SK-N-SH treated with all-trans-retinoic acid at 6 μM for 48 hours (cell line): ENCODE data around the gene WBP1L.

ENCODE experiments used
- ATAC-seq: fragments of 200-7000 bp; cut with Tn5 transposase; 3 replicates; pipeline ENCODE4 v1.9.1; 2020; ENCODE audit warnings: mild to moderate bottlenecking, moderate library complexity
- ARNTL ChIP-seq: fragments of 450-650 bp; formaldehyde crosslinking; IDR thresholded peaks from 2 replicates; pipeline ENCODE4 v1.5.0; 2020; ENCODE audit warnings: low read depth, mild to moderate bottlenecking, moderate library complexity, borderline replicate concordance
- CREB5 ChIP-seq: fragments of 250-450 bp; sonication (Bioruptor Pico); IDR thresholded peaks from 2 replicates; pipeline ENCODE4 v1.5.1; 2020; ENCODE audit warnings: low read depth, mild to moderate bottlenecking, moderate library complexity
- CSDC2 ChIP-seq: fragments of 250-450 bp; sonication (Bioruptor Pico); IDR thresholded peaks from 2 replicates; pipeline ENCODE4 v1.5.0; 2020; ENCODE audit warnings: mild to moderate bottlenecking, moderate library complexity
- CSRNP3 ChIP-seq: fragments of 250-450 bp; sonication (Bioruptor Pico); IDR thresholded peaks from 2 replicates; pipeline ENCODE4 v1.5.1; 2021; ENCODE audit warnings: mild to moderate bottlenecking, moderate library complexity
- ESRRG ChIP-seq: fragments of 250-450 bp; sonication (Bioruptor Pico); IDR thresholded peaks from 2 replicates; pipeline ENCODE4 v1.6.1; 2021; ENCODE audit warnings: mild to moderate bottlenecking
- GLIS3 ChIP-seq: fragments of 250-450 bp; sonication (Bioruptor Pico); IDR thresholded peaks from 2 replicates; pipeline ENCODE4 v1.5.0; 2020; ENCODE audit warnings: mild to moderate bottlenecking, moderate library complexity
- ISL1 ChIP-seq: fragments of 250-450 bp; sonication (Bioruptor Pico); IDR thresholded peaks from 2 replicates; pipeline ENCODE4 v2.1.2; 2022; ENCODE audit warnings: mild to moderate bottlenecking, moderate library complexity
- OSR1 ChIP-seq: fragments of 250-450 bp; sonication (Bioruptor Pico); IDR thresholded peaks from 2 replicates; pipeline ENCODE4 v1.8.0; 2022; ENCODE audit warnings: moderate library complexity, mild to moderate bottlenecking, inconsistent platforms
- POU6F1 ChIP-seq: fragments of 250-450 bp; sonication (Bioruptor Pico); IDR thresholded peaks from 2 replicates; pipeline ENCODE4 v1.8.0; 2021; ENCODE audit warnings: low read depth, mild to moderate bottlenecking, moderate library complexity, borderline replicate concordance
- PPARA ChIP-seq: fragments of 250-450 bp; sonication (Bioruptor Pico); IDR thresholded peaks from 2 replicates; pipeline ENCODE4 v1.5.0; 2020; ENCODE audit warnings: mild to moderate bottlenecking, borderline replicate concordance
- RARB ChIP-seq: fragments of 250-450 bp; sonication (Bioruptor Pico); IDR thresholded peaks from 2 replicates; pipeline ENCODE4 v1.8.0; 2021; ENCODE audit warnings: mild to moderate bottlenecking, moderate library complexity
- SNAI2 ChIP-seq: fragments of 250-450 bp; sonication (Bioruptor Pico); IDR thresholded peaks from 2 replicates; pipeline ENCODE4 v1.5.0; 2020; ENCODE audit warnings: mild to moderate bottlenecking, moderate library complexity
- TOX ChIP-seq: fragments of 250-450 bp; sonication (Bioruptor Pico); IDR thresholded peaks from 2 replicates; pipeline ENCODE4 v1.8.0; 2021; ENCODE audit warnings: mild to moderate bottlenecking, moderate library complexity, borderline replicate concordance
- TSHZ2 ChIP-seq: fragments of 250-450 bp; sonication (Bioruptor Pico); IDR thresholded peaks from 2 replicates; pipeline ENCODE4 v1.5.0; 2020; ENCODE audit warnings: mild to moderate bottlenecking, moderate library complexity
- ZC3H10 ChIP-seq: fragments of 250-450 bp; sonication (Bioruptor Pico); IDR thresholded peaks from 2 replicates; pipeline ENCODE4 v1.5.1; 2021; ENCODE audit warnings: mild to moderate bottlenecking, moderate library complexity
- ZFP30 ChIP-seq: fragments of 450-650 bp; formaldehyde crosslinking; IDR thresholded peaks from 2 replicates; pipeline ENCODE4 v1.5.0; 2022; ENCODE audit warnings: mild to moderate bottlenecking, moderate library complexity
- ZNF565 ChIP-seq: fragments of 450-650 bp; formaldehyde crosslinking; conservative IDR thresholded peaks from 2 replicates; pipeline ENCODE4 v1.5.0; 2020; ENCODE audit warnings: low read depth, mild to moderate bottlenecking, moderate library complexity
- ZNF70 ChIP-seq: fragments of 450-650 bp; formaldehyde crosslinking; IDR thresholded peaks from 2 replicates; pipeline ENCODE4 v1.5.0; 2020; ENCODE audit warnings: mild to moderate bottlenecking, moderate library complexity
- ZNF8 ChIP-seq: fragments of 450-650 bp; formaldehyde crosslinking; IDR thresholded peaks from 2 replicates; pipeline ENCODE4 v1.5.0; 2020; ENCODE audit warnings: mild to moderate bottlenecking, moderate library complexity

The WBP1L gene

GRCh38 chr10:102781090-102781920, 37.6 kb downstream of the WBP1L start:
- TF ChIP-seq PPARA (CRISPR knock-in tag), result no peak
- no peak for TF ChIP-seq ZNF8
- no peak for TF ChIP-seq ESRRG
- TF ChIP-seq CREB5 (CRISPR knock-in tag), result no peak
- no peak for TF ChIP-seq CSRNP3
- TF ChIP-seq ZNF565 (CRISPR knock-in tag), result no peak
- no peak for TF ChIP-seq ZFP30
- TF ChIP-seq ISL1 (CRISPR knock-in tag), result no peak
- TF ChIP-seq ZC3H10, result no peak
- no peak for TF ChIP-seq ARNTL (CRISPR knock-in tag)
- TF ChIP-seq RARB (CRISPR knock-in tag), result no peak
- no peak for ATAC-seq

GRCh38 chr10:102781921-102782557, 38.3 kb downstream of the WBP1L start:
- TF ChIP-seq TOX, result no peak
- no peak for TF ChIP-seq GLIS3
- no peak for TF ChIP-seq RARB (CRISPR knock-in tag)
- no peak for TF ChIP-seq OSR1 (CRISPR knock-in tag)
- TF ChIP-seq ZNF8, result no peak
- TF ChIP-seq CSRNP3, result no peak
- TF ChIP-seq CREB5 (CRISPR knock-in tag), result no peak
- TF ChIP-seq SNAI2 (CRISPR knock-in tag), result no peak
- no peak for TF ChIP-seq TSHZ2 (CRISPR knock-in tag)
- TF ChIP-seq CSDC2 (CRISPR knock-in tag), result no peak
- peak; percentile 41; the same call in 1 of the 3 replicates for ATAC-seq

DNA sequence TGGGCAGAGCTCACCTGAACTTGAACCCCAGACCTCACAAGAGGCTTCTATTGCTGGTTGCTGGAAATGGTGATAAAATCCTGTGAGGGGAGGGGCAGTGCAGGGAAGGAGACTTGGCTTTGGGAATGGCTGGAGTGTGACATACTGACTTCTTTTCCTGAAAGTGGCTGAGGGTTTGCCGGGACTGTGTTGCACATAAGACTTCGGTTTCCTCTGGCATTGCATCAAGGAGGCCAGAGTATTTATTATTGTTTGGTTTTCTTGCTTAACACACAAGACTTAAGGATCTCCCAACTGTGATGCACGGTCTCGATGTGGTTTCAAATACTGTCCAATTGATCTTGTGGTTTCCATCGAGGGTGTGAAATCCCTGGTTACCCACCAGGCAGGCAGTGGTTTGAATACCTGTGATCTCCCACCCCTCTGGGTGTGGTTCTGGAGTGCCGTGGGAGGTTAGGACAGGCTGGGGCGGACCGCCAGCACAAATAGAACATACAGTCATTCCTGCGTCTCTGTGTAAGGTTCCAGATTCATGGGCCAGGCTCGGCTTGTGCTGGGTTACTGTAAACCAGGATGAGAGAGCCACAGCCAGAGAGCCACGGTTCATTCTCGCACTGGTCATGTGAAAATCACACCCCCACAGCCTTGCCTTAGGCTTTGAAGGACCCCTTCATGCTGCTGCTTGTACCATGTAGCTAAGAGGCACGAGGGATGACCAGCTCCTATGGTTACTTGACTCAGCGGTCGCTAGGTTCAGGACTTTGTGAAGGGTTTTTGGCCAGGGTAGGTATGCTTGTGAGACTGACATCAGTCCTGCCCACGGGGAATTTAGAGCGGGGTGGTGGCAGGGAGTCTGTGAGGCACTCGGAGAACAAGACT, 39.2 kb downstream of the WBP1L start:
- ATAC-seq, result no peak
- TF ChIP-seq TOX (no peak), RARB (CRISPR knock-in tag) (no peak), ZNF565 (CRISPR knock-in tag) (no peak), ZFP30 (no peak), POU6F1 (CRISPR knock-in tag) (no peak), ZNF70 (CRISPR knock-in tag) (no peak), SNAI2 (CRISPR knock-in tag) (no peak), TSHZ2 (CRISPR knock-in tag) (no peak), CSRNP3 (no peak)
